Measurements from ENCODE around the gene CENPM. TPM values are rescaled to one million over a fixed set of nuclear protein-coding genes. Genes with fewer than 3 reads are reported as not detected.

CENPM gene
- total and polyA plus RNA-seq, 2 experiments from 2014 or later = 6.7 to 14.9 TPM

DNA sequence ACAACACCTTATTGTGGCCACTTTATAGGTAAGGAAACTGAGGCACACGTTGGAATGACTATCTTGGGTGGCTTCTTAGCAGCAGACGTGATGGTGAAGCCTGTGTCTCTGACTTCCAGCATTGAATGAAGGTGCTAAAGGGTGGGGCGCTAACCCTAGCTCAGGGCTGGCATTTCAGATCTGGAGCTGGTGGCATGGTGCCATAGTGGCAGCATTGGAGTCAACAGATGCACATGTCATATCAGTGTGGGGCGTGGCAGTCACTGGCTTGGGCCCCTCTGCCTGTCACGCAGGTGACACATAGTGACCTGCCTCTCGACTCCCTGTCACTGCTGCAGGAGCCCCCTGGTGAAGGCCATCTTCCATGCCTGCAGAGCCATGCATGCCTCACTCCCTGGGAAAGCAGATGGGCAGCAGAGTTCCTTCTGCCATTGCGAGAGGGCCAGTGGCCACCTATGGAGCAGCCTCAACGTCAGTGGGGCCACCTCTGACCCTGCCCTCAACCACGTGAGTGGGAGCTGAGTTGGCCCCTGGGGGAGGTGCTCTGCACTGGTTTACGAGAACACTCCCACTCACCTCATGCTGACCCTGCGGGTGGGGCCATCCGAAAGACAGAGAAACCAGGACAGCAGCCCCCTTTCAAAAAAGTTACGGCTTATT lies 46.8 kb downstream of the CENPM start:
- 85% methylated on average over 13 of the region's 13 CpGs for WGBS (ENCODE audit: low lambda C conversion rate, missing lambda C conversion rate)
- DNase-seq (ENCODE audit: low spot score) = no peak
- H3K4me1 ChIP-seq (ENCODE audit: insufficient read depth) = no peaks in the 10 kb centered on the region
- H3K4me2 ChIP-seq = no peak overlapping the region
- no peaks in the 10 kb centered on the region for H3K36me3 ChIP-seq (replicated peaks; ENCODE audit: insufficient read depth, low read depth)
- no peak overlapping the region for H3K4me3 ChIP-seq
- TF ChIP-seq EZH2phosphoT487 (IDR thresholded peaks at IDR 0.05; ENCODE audit: low read depth, severe bottlenecking, unreplicated experiment) (no peak), EZH2 (IDR thresholded peaks at IDR 0.05; ENCODE audit: borderline replicate concordance) (no peak)
- TF ChIP-seq, protein P1, sequence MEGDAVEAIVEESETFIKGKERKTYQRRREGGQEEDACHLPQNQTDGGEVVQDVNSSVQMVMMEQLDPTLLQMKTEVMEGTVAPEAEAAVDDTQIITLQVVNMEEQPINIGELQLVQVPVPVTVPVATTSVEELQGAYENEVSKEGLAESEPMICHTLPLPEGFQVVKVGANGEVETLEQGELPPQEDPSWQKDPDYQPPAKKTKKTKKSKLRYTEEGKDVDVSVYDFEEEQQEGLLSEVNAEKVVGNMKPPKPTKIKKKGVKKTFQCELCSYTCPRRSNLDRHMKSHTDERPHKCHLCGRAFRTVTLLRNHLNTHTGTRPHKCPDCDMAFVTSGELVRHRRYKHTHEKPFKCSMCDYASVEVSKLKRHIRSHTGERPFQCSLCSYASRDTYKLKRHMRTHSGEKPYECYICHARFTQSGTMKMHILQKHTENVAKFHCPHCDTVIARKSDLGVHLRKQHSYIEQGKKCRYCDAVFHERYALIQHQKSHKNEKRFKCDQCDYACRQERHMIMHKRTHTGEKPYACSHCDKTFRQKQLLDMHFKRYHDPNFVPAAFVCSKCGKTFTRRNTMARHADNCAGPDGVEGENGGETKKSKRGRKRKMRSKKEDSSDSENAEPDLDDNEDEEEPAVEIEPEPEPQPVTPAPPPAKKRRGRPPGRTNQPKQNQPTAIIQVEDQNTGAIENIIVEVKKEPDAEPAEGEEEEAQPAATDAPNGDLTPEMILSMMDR (IDR thresholded peaks at IDR 0.05; ENCODE audit: poor library complexity) = no peak
- no peaks in the 10 kb centered on the region for H3K27me3 ChIP-seq
- H3K27ac ChIP-seq = no peak overlapping the region
- no peaks in the 10 kb centered on the region for H4K20me1 ChIP-seq (ENCODE audit: insufficient read depth, poor library complexity, severe bottlenecking)
- no peaks in the 10 kb centered on the region for H3K9me3 ChIP-seq (ENCODE audit: low read depth)
- no peak overlapping the region for H2AFZ ChIP-seq
- no peaks in the 10 kb centered on the region for H3K79me2 ChIP-seq
- H3K9me2 ChIP-seq (replicated peaks; ENCODE audit: insufficient read depth) = no peaks in the 10 kb centered on the region

DNA sequence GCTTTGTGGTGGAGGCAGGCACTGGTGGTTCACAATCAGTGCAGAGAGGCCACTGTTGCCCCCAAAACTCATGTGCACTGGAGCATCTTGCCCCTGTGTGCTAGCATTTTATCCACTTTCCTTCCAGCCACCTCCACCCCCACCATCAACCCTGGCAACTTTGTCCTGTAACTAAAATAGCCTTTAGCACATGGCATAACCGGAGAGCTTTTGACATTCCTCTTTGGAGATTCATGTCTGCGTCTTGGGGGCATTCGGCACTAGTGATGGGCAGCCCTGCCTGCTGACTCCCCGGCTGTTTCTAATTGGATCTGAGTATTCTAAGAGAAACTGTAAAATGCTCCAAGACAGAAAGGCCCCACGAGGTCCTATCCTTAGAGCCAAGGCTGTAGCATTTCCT lies 47.8 kb downstream of the CENPM start:
- H3K9me3 ChIP-seq (ENCODE audit: low read depth) = no peaks in the 10 kb centered on the region
- no peaks in the 10 kb centered on the region for H3K9me2 ChIP-seq (replicated peaks; ENCODE audit: insufficient read depth)
- no peaks in the 10 kb centered on the region for H3K36me3 ChIP-seq (replicated peaks; ENCODE audit: insufficient read depth, low read depth)
- no peaks in the 10 kb centered on the region for H3K27me3 ChIP-seq
- no peak for TF ChIP-seq EZH2 (IDR thresholded peaks at IDR 0.05; ENCODE audit: borderline replicate concordance)
- TF ChIP-seq EZH2phosphoT487 (IDR thresholded peaks at IDR 0.05; ENCODE audit: low read depth, severe bottlenecking, unreplicated experiment) = no peak
- TF ChIP-seq, protein P1 (IDR thresholded peaks at IDR 0.05; ENCODE audit: poor library complexity) = no peak
- no peak overlapping the region for H3K4me2 ChIP-seq
- 90% methylated on average over 5 of the region's 5 CpGs for WGBS (ENCODE audit: low lambda C conversion rate, missing lambda C conversion rate)
- H3K4me1 ChIP-seq (ENCODE audit: insufficient read depth) = no peaks in the 10 kb centered on the region
- no peak overlapping the region for H3K4me3 ChIP-seq
- H4K20me1 ChIP-seq (ENCODE audit: insufficient read depth, poor library complexity, severe bottlenecking) = no peaks in the 10 kb centered on the region
- H2AFZ ChIP-seq = no peak overlapping the region
- DNase-seq (ENCODE audit: low spot score) = no peak
- no peak overlapping the region for H3K27ac ChIP-seq
- H3K79me2 ChIP-seq = no peaks in the 10 kb centered on the region

DNA sequence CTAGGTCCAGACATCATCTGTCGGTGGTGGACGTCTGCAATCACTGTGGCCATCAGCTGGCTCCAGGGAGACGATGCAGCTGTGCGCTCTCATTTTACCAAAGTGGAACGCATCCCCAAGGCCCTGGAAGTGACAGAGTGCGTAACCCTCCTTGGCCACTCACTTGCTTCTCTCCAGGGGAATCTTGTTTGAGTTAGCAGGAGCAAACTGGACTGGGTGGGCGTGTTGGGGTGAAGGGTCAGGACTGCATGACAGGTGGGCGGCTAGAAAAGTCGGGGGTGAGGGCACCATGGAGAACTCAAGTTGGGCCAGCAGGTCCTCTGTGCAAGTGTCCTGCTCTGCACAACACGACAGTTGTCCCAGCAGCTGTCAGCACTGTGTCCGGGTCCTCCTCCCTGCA lies 48.3 kb downstream of the CENPM start:
- Histone ChIP-seq H2AFZ (no peak overlapping the region), H3K27me3 (no peaks in the 10 kb centered on the region), H3K9me2 (replicated peaks; ENCODE audit: insufficient read depth) (no peaks in the 10 kb centered on the region), H3K27ac (no peak overlapping the region), H3K79me2 (no peaks in the 10 kb centered on the region), H3K4me3 (no peak overlapping the region), H3K36me3 (replicated peaks; ENCODE audit: insufficient read depth, low read depth) (no peaks in the 10 kb centered on the region), H4K20me1 (ENCODE audit: insufficient read depth, poor library complexity, severe bottlenecking) (no peaks in the 10 kb centered on the region), H3K4me1 (ENCODE audit: insufficient read depth) (no peaks in the 10 kb centered on the region), H3K9me3 (ENCODE audit: low read depth) (no peaks in the 10 kb centered on the region), H3K4me2 (no peak overlapping the region)
- 95% methylated on average over 11 of the region's 11 CpGs for WGBS (ENCODE audit: low lambda C conversion rate, missing lambda C conversion rate)
- DNase-seq (ENCODE audit: low spot score) = no peak
- TF ChIP-seq, protein P1 (IDR thresholded peaks at IDR 0.05; ENCODE audit: poor library complexity) = no peak
- TF ChIP-seq EZH2phosphoT487 (IDR thresholded peaks at IDR 0.05; ENCODE audit: low read depth, severe bottlenecking, unreplicated experiment) (no peak), EZH2 (IDR thresholded peaks at IDR 0.05; ENCODE audit: borderline replicate concordance) (no peak)
